GM18498 (cell line): ENCODE measurements around the gene NCLN.
"Not testable (repeated sequence)": the region's sequence is repeated elsewhere in the genome, so short reads cannot be mapped to it uniquely, and the experiment has no call there.

ENCODE experiments used
- ATAC-seq: cut with Tn5 transposase; IDR thresholded peaks from one replicate; pipeline ENCODE4 v1.9.1; 2021; ENCODE audit warnings: mild to moderate bottlenecking, moderate library complexity; ENCODE audit not compliant: unreplicated experiment

The NCLN gene

GRCh38 chr19:3185461-3186159 is at the start of gene NCLN:
TSS of gene NCLN (plus strand) at chr19:3185930. CDS start at chr19:3186031, 101 bp downstream.
- ATAC-seq = peak; percentile 80

GRCh38 chr19:3135961-3136683 is 49.6 kb upstream of the NCLN start, which contains the start of gene GNA15:
TSS of gene GNA15 (plus strand) at chr19:3136033. CDS start at chr19:3136451, 418 bp downstream.
- ATAC-seq = peak; percentile 36

- ATAC-seq = no peak
Observed at GRCh38 chr19:3136684-3137055, 49.1 kb upstream of the NCLN start.

GRCh38 chr19:3137119-3137518 is 48.6 kb upstream of the NCLN start:
- ATAC-seq = no peak

GRCh38 chr19:3138268-3138667 is 47.5 kb upstream of the NCLN start:
- no peak for ATAC-seq

GRCh38 chr19:3140667-3141038 is 45.1 kb upstream of the NCLN start:
- no peak for ATAC-seq

GRCh38 chr19:3142292-3142670 is 43.4 kb upstream of the NCLN start:
- no peak for ATAC-seq

- ATAC-seq = no peak
Observed at GRCh38 chr19:3142781-3143337, 42.9 kb upstream of the NCLN start.

- no peak for ATAC-seq
Observed at GRCh38 chr19:3145909-3146676, 39.6 kb upstream of the NCLN start.

- no peak for ATAC-seq
Observed at GRCh38 chr19:3146677-3147100, 39.0 kb upstream of the NCLN start.

GRCh38 chr19:3148503-3148902 is 37.2 kb upstream of the NCLN start:
- ATAC-seq = no peak

- no peak for ATAC-seq
Observed at GRCh38 chr19:3149089-3149488, 36.6 kb upstream of the NCLN start.

- no peak for ATAC-seq
Observed at GRCh38 chr19:3149526-3150505, 35.9 kb upstream of the NCLN start.

GRCh38 chr19:3150739-3151329 is 34.9 kb upstream of the NCLN start:
- no peak for ATAC-seq

GRCh38 chr19:3151563-3152418 is 33.9 kb upstream of the NCLN start:
- ATAC-seq = no peak

- no peak for ATAC-seq
Observed at GRCh38 chr19:3152419-3152780, 33.3 kb upstream of the NCLN start.

- ATAC-seq = no peak
Observed at GRCh38 chr19:3153286-3154230, 32.2 kb upstream of the NCLN start.

- not testable (repeated sequence) for ATAC-seq
Observed at GRCh38 chr19:3154447-3154846, 31.3 kb upstream of the NCLN start.
